CD14-positive monocyte (primary cell): ENCODE data around the gene PPP2R1A. TPM values are rescaled to one million over a fixed set of nuclear protein-coding genes. Genes with fewer than 3 reads are reported as not detected.

Experiments
- DNase-seq, 3 donors: peaks; one replicate each; pipeline ENCODE4 v3.0.0-alpha.2; 2011 to 2022
- H2AFZ ChIP-seq: 2 replicates; pipeline ENCODE4 v1.6.0; 2012; ENCODE audit warnings: mild to moderate bottlenecking, low read depth, low read length, inconsistent platforms; ENCODE audit not compliant: insufficient read depth, poor library complexity, severe bottlenecking
- H3K27ac ChIP-seq, 2 donors: 1 replicate in 1 of 2; 2 replicates in 1 of 2; pipeline ENCODE4 v1.5.1; 2012 to 2013; ENCODE audit warnings: low read length in 2 of 2, control low read depth in 1 of 2, inconsistent platforms in 1 of 2, low read depth in 1 of 2, mild to moderate bottlenecking in 1 of 2
- H3K27me3 ChIP-seq, 2 donors: one replicate each; pipeline versions ENCODE4 v1.6.0 to v1.6.1; 2011 to 2013; ENCODE audit warnings: low read length in 2 of 2; ENCODE audit not compliant: control insufficient read depth in 2 of 2, insufficient read depth in 2 of 2
- H3K36me3 ChIP-seq, 2 donors: replicated peaks in 1 of 2; 1 replicate in 1 of 2; 2 replicates in 1 of 2; pipeline versions ENCODE4 v1.5.1 to v1.6.1; 2012 to 2013; ENCODE audit warnings: low read length in 2 of 2, control low read depth in 1 of 2, inconsistent platforms in 1 of 2, mild to moderate bottlenecking in 1 of 2; ENCODE audit not compliant: insufficient read depth in 2 of 2, control insufficient read depth in 1 of 2
- H3K4me1 ChIP-seq, 2 donors: 1 replicate in 1 of 2; 2 replicates in 1 of 2; pipeline versions ENCODE4 v1.5.1 to v1.6.1; 2012 to 2013; ENCODE audit warnings: low read length in 2 of 2, control low read depth in 1 of 2, inconsistent platforms in 1 of 2, mild to moderate bottlenecking in 1 of 2, moderate library complexity in 1 of 2; ENCODE audit not compliant: insufficient read depth in 2 of 2, control insufficient read depth in 1 of 2
- H3K4me2 ChIP-seq: replicated peaks from 2 replicates; pipeline ENCODE3; 2012; ENCODE audit warnings: low read length, moderate library complexity, mild to moderate bottlenecking; ENCODE audit not compliant: poor library complexity, severe bottlenecking; ENCODE audit errors: extremely low read depth
- H3K4me3 ChIP-seq, 3 experiments: fragments of 200-600 bp in 1 of 3; sonication (generic) in 1 of 3; replicated peaks in 1 of 3; 1 replicate in 2 of 3; 2 replicates in 1 of 3; pipeline ENCODE4 v1.5.1; 2011 to 2013; ENCODE audit warnings: low read length in 3 of 3, mild to moderate bottlenecking in 3 of 3, control low read depth in 2 of 3, low read depth in 2 of 3, inconsistent platforms in 1 of 3, moderate library complexity in 1 of 3
- H3K79me2 ChIP-seq: 2 replicates; pipeline ENCODE4 v1.6.0; 2012; ENCODE audit warnings: mild to moderate bottlenecking, control low read depth, inconsistent platforms, low read length, moderate library complexity; ENCODE audit not compliant: insufficient read depth
- H3K9ac ChIP-seq: 2 replicates; pipeline ENCODE4 v1.6.0; 2017; ENCODE audit warnings: low read length, mild to moderate bottlenecking; ENCODE audit not compliant: insufficient read depth, poor library complexity, severe bottlenecking
- H3K9me3 ChIP-seq, 2 donors: replicated peaks in 1 of 2; 1 replicate in 1 of 2; 2 replicates in 1 of 2; pipeline versions ENCODE4 v1.5.1 to v1.6.1; 2012 to 2013; ENCODE audit warnings: low read length in 2 of 2, control low read depth in 1 of 2; ENCODE audit not compliant: control insufficient read depth in 1 of 2, insufficient read depth in 1 of 2
- H4K20me1 ChIP-seq: 2 replicates; pipeline ENCODE4 v1.6.0; 2012; ENCODE audit warnings: mild to moderate bottlenecking, low read length, control low read depth, moderate library complexity; ENCODE audit not compliant: insufficient read depth
- H3K27ac Mint-ChIP-seq, 7 donors: one replicate each; pipeline ENCODE4 v1.8.0; 2020; ENCODE audit warnings: mild to moderate bottlenecking in 7 of 7, mixed read lengths in 7 of 7, moderate library complexity in 6 of 7, inconsistent platforms in 2 of 7
- H3K27me3 Mint-ChIP-seq, 3 donors: one replicate each; pipeline ENCODE4 v1.8.0; 2021 to 2022; ENCODE audit warnings: low read depth in 3 of 3, mild to moderate bottlenecking in 3 of 3, mixed read lengths in 3 of 3, moderate library complexity in 3 of 3, inconsistent platforms in 1 of 3
- H3K36me3 Mint-ChIP-seq, 2 donors: one replicate each; pipeline ENCODE4 v1.8.0; 2020; ENCODE audit warnings: mixed read lengths in 2 of 2, inconsistent platforms in 1 of 2, mild to moderate bottlenecking in 1 of 2
- H3K4me1 Mint-ChIP-seq: one replicate; pipeline ENCODE4 v1.8.0; 2020; ENCODE audit warnings: mild to moderate bottlenecking, mixed read lengths
- H3K4me3 Mint-ChIP-seq, 2 donors: one replicate each; pipeline ENCODE4 v1.8.0; 2020; ENCODE audit warnings: mild to moderate bottlenecking in 2 of 2, mixed read lengths in 2 of 2, moderate library complexity in 1 of 2
- H3K9me3 Mint-ChIP-seq, 7 donors: one replicate each; pipeline ENCODE4 v1.8.0; 2020 to 2022; ENCODE audit warnings: mixed read lengths in 7 of 7, mild to moderate bottlenecking in 6 of 7, moderate library complexity in 6 of 7, inconsistent platforms in 2 of 7
- WGBS: methylation state at CpG from one replicate; pipeline ENCODE4 v1.1.5; 2013; ENCODE audit warnings: missing lambda C conversion rate; ENCODE audit not compliant: insufficient coverage; 5-methylcytosine and 5-hydroxymethylcytosine counted together
- intact Hi-C, 2 donors: fragments of 100-400 bp; cut with micrococcal nuclease; formaldehyde crosslinking; loops; one replicate each; pipeline versions ENCODE4 v1.15.0 to v1.15.1; 2023
- polyA plus RNA-seq, 3 donors: library from polyadenylated mRNA; depleted of rRNA in 1 of 3; unstranded in 2 of 3; stranded (reverse) in 1 of 3; fragments of 300-500 nt in 2 of 3; fragments of >200 nt in 1 of 3; fragmentation: Illumina TruSeq in 2 of 3; gene quantifications; 1 replicate in 2 of 3; 2 replicates in 1 of 3; pipeline ENCODE4 v1.2.3, GENCODE V29; 2012 to 2021
- TF ChIP-seq, protein P1 (sequence below): fragments of 200-600 bp; IDR thresholded peaks from one replicate; pipeline ENCODE4 v1.8.0; 2022; ENCODE audit warnings: antibody characterized with exemption, mild to moderate bottlenecking

The PPP2R1A gene
- polyA plus RNA-seq, 3 donors = 79.9 to 151 (median 127) TPM

DNA sequence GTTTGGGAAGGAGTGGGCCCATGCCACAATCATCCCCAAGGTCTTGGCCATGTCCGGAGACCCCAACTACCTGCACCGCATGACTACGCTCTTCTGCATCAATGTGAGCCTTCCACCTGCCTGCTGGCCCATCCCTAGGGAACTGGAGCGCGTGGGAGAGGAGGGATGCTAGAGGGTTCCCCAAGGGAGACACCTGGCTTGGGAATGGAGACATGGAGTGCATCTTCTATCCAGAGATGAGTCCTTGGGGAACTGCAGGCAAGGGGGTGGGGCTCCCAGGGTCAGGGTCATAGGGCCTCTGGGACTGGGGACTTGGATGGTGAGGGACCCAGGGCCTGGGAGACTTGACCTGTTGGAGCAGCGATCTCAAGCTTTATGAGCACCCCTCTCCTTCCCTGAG lies 31.2 kb downstream of the PPP2R1A start:
- Mint-ChIP-seq H3K27me3 (no peaks in the 10 kb centered on the region), H3K4me3 (no peak overlapping the region), H3K9me3 (peaks cover 0 to 2% (median 0%) of the 10 kb centered on the region in 7 donors), H3K4me1 (no peaks in the 10 kb centered on the region), H3K27ac (peak overlapping the region in 1 of 7 donors; percentile 78), H3K36me3 (peaks cover 96 to 100% of the 10 kb centered on the region in 2 donors)
- Histone ChIP-seq H3K4me2 (no peak overlapping the region), H3K4me1 (no peaks in the 10 kb centered on the region), H3K27ac (no peak overlapping the region), H3K4me3 (no peak overlapping the region), H2AFZ (no peak overlapping the region), H3K36me3 (peaks cover 97 to 100% of the 10 kb centered on the region in 2 donors), H4K20me1 (no peaks in the 10 kb centered on the region), H3K9me3 (no peaks in the 10 kb centered on the region), H3K27me3 (no peaks in the 10 kb centered on the region), H3K9ac (no peak overlapping the region), H3K79me2 (no peaks in the 10 kb centered on the region)
- DNase-seq = no peak
- WGBS = 100% methylated on average over 1 of the region's 6 CpGs
- intact Hi-C loops = no loop called here
- TF ChIP-seq, protein P1, sequence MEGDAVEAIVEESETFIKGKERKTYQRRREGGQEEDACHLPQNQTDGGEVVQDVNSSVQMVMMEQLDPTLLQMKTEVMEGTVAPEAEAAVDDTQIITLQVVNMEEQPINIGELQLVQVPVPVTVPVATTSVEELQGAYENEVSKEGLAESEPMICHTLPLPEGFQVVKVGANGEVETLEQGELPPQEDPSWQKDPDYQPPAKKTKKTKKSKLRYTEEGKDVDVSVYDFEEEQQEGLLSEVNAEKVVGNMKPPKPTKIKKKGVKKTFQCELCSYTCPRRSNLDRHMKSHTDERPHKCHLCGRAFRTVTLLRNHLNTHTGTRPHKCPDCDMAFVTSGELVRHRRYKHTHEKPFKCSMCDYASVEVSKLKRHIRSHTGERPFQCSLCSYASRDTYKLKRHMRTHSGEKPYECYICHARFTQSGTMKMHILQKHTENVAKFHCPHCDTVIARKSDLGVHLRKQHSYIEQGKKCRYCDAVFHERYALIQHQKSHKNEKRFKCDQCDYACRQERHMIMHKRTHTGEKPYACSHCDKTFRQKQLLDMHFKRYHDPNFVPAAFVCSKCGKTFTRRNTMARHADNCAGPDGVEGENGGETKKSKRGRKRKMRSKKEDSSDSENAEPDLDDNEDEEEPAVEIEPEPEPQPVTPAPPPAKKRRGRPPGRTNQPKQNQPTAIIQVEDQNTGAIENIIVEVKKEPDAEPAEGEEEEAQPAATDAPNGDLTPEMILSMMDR = no peak

GRCh38 chr19:52221831-52222375 lies 32.1 kb downstream of the PPP2R1A start:
- Histone ChIP-seq H2AFZ (no peak overlapping the region), H3K27me3 (no peaks in the 10 kb centered on the region), H4K20me1 (no peaks in the 10 kb centered on the region), H3K9ac (no peak overlapping the region), H3K27ac (no peak overlapping the region), H3K4me2 (no peak overlapping the region), H3K4me1 (no peaks in the 10 kb centered on the region), H3K36me3 (peaks cover 97 to 100% of the 10 kb centered on the region in 2 donors), H3K79me2 (no peaks in the 10 kb centered on the region), H3K9me3 (no peaks in the 10 kb centered on the region), H3K4me3 (no peak overlapping the region)
- WGBS = 98% methylated on average over 5 of the region's 7 CpGs
- no peak for DNase-seq
- TF ChIP-seq, protein P1 = no peak
- Mint-ChIP-seq H3K36me3 (peaks cover 96 to 100% of the 10 kb centered on the region in 2 donors), H3K27ac (no peak overlapping the region), H3K4me3 (no peak overlapping the region), H3K4me1 (no peaks in the 10 kb centered on the region), H3K27me3 (no peaks in the 10 kb centered on the region), H3K9me3 (peaks cover 0 to 2% (median 0%) of the 10 kb centered on the region in 7 donors)
- intact Hi-C loops = no loop called here
